Suprapubic skin (tissue), 4 donors: ENCODE results near the gene SOST. TPM values are rescaled to one million over a fixed set of nuclear protein-coding genes. Genes with fewer than 3 reads are reported as not detected.
"Not testable (repeated sequence)": the region's sequence is repeated elsewhere in the genome, so short reads cannot be mapped to it uniquely, and the experiment has no call there.

ENCODE experiments used
- DNase-seq, 2 donors: peaks; one replicate each; pipeline ENCODE4 v3.0.0-alpha.2; 2019; ENCODE audit warnings: low spot score in 2 of 2
- H3K27ac ChIP-seq: fragments of 200-600 bp; sonication (generic); one replicate; pipeline ENCODE4 v1.5.1; 2019
- H3K27me3 ChIP-seq: fragments of 200-600 bp; sonication (generic); one replicate; pipeline ENCODE4 v1.5.1; 2019
- H3K36me3 ChIP-seq: fragments of 200-600 bp; sonication (generic); one replicate; pipeline ENCODE4 v1.5.1; 2019
- H3K4me1 ChIP-seq: fragments of 200-600 bp; sonication (generic); one replicate; pipeline ENCODE4 v1.5.1; 2019
- H3K4me3 ChIP-seq: fragments of 200-600 bp; sonication (generic); one replicate; pipeline ENCODE4 v1.5.1; 2019; ENCODE audit warnings: mild to moderate bottlenecking
- H3K9me3 ChIP-seq: fragments of 200-600 bp; sonication (generic); one replicate; pipeline ENCODE4 v1.5.1; 2019
- EP300 ChIP-seq: sonication (generic); formaldehyde crosslinking; IDR thresholded peaks from one replicate; pipeline ENCODE4 v1.6.1; 2017; ENCODE audit warnings: antibody characterized with exemption
- POLR2A ChIP-seq, 2 donors: fragments of 450-650 bp; IDR thresholded peaks; one replicate each; pipeline ENCODE4 v1.6.1; 2017; ENCODE audit warnings: antibody characterized with exemption in 2 of 2, mild to moderate bottlenecking in 2 of 2, moderate library complexity in 2 of 2
- POLR2AphosphoS5 ChIP-seq, 3 donors: sonication (generic); formaldehyde crosslinking; IDR thresholded peaks; one replicate each; pipeline ENCODE4 v1.6.1; 2017; ENCODE audit warnings: antibody characterized with exemption in 3 of 3
- WGBS: methylation state at CpG from one replicate; pipeline ENCODE4 v1.1.5; 2018; 5-methylcytosine and 5-hydroxymethylcytosine counted together
- total RNA-seq, 4 donors: library from RNA; depleted of rRNA; stranded (reverse); fragments of >200 nt; gene quantifications; one replicate each; pipeline ENCODE4 v1.1.0, GENCODE V29; 2016
- TF ChIP-seq, protein P1 (sequence below), 2 donors: fragments of 200-600 bp in 1 of 2; fragments of 450-650 bp in 1 of 2; sonication (generic) in 1 of 2; IDR thresholded peaks; one replicate each; pipeline ENCODE4 v1.5.1; 2016 to 2019; ENCODE audit warnings: antibody characterized with exemption in 2 of 2, mild to moderate bottlenecking in 1 of 2, moderate library complexity in 1 of 2

SOST gene
- total RNA-seq, 4 donors from 2014 or later: not detected

DNA sequence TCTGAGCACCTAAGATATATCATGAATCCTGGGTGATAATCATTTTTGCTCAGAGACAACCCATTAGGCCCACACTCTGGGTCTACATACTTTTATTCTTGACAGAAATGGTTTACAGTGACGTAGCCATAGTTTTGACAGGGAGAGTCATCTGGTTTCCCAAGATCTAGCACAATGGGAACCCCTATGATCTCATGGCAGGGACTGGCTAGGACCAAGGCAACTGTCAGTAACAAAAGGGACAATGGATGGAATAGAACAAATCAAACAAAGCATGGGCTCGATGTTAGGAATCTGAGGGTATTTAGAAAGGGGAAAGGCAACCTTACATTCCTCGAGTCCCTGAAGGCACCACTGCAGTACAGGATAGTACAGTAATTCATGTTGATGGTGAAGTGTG is 42.1 kb upstream of the SOST start:
- no peaks in the 10 kb centered on the region for H3K4me1 ChIP-seq
- TF ChIP-seq, protein P1, sequence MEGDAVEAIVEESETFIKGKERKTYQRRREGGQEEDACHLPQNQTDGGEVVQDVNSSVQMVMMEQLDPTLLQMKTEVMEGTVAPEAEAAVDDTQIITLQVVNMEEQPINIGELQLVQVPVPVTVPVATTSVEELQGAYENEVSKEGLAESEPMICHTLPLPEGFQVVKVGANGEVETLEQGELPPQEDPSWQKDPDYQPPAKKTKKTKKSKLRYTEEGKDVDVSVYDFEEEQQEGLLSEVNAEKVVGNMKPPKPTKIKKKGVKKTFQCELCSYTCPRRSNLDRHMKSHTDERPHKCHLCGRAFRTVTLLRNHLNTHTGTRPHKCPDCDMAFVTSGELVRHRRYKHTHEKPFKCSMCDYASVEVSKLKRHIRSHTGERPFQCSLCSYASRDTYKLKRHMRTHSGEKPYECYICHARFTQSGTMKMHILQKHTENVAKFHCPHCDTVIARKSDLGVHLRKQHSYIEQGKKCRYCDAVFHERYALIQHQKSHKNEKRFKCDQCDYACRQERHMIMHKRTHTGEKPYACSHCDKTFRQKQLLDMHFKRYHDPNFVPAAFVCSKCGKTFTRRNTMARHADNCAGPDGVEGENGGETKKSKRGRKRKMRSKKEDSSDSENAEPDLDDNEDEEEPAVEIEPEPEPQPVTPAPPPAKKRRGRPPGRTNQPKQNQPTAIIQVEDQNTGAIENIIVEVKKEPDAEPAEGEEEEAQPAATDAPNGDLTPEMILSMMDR (IDR thresholded peaks at IDR 0.05): no peak
- TF ChIP-seq EP300: no peak
- TF ChIP-seq POLR2A (IDR thresholded peaks at IDR 0.05): no peak
- TF ChIP-seq POLR2AphosphoS5 (IDR thresholded peaks at IDR 0.05): no peak
- no peaks in the 10 kb centered on the region for H3K27me3 ChIP-seq
- H3K9me3 ChIP-seq: no peaks in the 10 kb centered on the region
- peaks cover 13% of the 10 kb centered on the region for H3K36me3 ChIP-seq
- H3K4me3 ChIP-seq: no peak overlapping the region
- DNase-seq: no peak
- no peak overlapping the region for H3K27ac ChIP-seq
- 93% methylated on average over 3 of the region's 3 CpGs for WGBS

DNA sequence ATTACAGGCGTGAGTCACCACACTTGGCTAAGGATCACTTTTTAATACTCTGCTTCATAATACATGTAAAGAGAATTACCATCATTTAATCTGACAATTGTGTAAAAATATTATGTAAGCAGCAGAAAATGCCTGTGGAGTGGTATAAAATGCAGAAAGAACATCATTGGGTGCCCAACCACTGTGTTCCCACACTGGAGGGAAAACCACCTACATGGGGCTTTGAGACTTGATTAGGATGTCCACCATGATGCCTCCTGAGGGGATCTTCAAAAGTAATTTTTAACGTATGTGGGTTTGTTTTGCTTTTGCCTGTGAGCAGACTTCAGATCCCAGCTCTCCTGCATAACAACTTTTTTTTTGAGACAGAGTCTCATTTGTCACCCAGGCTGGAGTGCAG is 40.5 kb upstream of the SOST start:
- TF ChIP-seq POLR2AphosphoS5 (IDR thresholded peaks at IDR 0.05): no peak
- TF ChIP-seq, protein P1 (IDR thresholded peaks at IDR 0.05): no peak
- no peak for TF ChIP-seq EP300
- no peak for TF ChIP-seq POLR2A (IDR thresholded peaks at IDR 0.05)
- Histone ChIP-seq H3K4me1 (no peaks in the 10 kb centered on the region), H3K36me3 (peaks cover 13% of the 10 kb centered on the region), H3K4me3 (no peak overlapping the region), H3K9me3 (no peaks in the 10 kb centered on the region), H3K27me3 (no peaks in the 10 kb centered on the region), H3K27ac (no peak overlapping the region)
- 79% methylated on average over 2 of the region's 2 CpGs for WGBS
- no peak for DNase-seq

DNA sequence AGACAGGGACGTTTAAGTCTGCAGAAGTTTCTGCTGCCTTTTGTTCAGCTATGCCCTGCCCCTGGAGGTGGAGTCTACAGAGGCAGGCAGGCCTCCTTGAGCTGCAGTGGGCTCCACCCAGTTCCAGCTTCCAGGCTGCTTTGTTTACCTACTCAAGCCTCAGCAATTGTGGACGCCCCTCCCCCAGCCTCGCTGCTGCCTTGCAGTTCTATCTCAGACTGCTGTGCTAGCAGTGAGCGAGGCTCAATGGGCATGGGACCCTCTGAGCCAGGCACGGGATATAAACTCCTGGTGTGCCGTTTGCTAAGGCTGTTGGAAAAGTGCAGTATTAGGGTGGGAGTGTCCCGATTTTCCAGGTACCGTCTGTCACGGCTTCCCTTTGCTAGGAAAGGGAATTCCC is 39.4 kb upstream of the SOST start:
- H3K9me3 ChIP-seq, H3K27ac ChIP-seq, H3K36me3 ChIP-seq, H3K4me3 ChIP-seq, DNase-seq, H3K27me3 ChIP-seq, H3K4me1 ChIP-seq: not testable (repeated sequence)
- 70% methylated on average over 2 of the region's 9 CpGs for WGBS

DNA sequence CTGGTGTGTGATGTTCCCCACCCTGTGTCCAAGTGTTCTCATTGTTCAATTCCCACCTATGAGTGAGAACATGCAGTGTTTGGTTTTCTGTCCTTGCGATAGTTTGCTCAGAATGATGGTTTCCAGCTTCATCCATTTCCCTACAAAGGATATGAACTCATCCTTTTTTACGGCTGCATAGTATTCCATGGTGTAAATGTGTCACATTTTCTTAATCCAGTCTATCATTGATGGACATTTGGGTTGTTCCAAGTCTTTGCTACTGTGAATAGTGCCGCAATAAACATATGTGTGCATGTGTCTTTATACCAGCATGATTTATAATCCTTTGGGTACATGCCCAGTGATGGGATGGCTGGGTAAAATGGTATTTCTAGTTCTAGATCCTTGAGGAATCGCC is 34.1 kb upstream of the SOST start:
- DNase-seq, H3K36me3 ChIP-seq, H3K27me3 ChIP-seq, H3K27ac ChIP-seq, H3K9me3 ChIP-seq, H3K4me3 ChIP-seq: not testable (repeated sequence)
- 78% methylated on average over 4 of the region's 4 CpGs for WGBS
- peaks cover 14% of the 10 kb centered on the region for H3K4me1 ChIP-seq

DNA sequence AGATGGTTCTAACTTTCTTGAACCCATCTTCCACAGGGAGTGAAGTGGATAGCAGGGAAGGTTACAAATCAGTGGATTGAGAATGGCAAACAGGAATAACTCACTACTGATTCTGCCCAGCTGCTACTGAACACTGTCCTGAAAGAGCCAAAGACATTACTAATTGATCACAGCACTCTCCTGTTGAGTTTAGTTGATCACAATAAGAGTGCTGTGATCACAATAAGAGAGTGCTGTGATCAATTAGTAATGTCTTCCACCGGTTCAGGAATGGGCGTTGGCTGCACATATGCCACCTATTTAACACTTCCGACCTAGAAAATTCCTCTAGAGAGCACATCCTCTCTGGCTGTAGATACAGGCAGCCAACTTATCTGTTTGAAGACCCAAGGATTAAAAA is 33.0 kb upstream of the SOST start:
- 20% methylated on average over 3 of the region's 3 CpGs for WGBS
- Histone ChIP-seq H3K27ac (no peak overlapping the region), H3K4me1 (peaks cover 14% of the 10 kb centered on the region), H3K4me3 (no peak overlapping the region), H3K36me3 (no peaks in the 10 kb centered on the region), H3K27me3 (no peaks in the 10 kb centered on the region), H3K9me3 (no peaks in the 10 kb centered on the region)
- TF ChIP-seq POLR2A (IDR thresholded peaks at IDR 0.05): no peak
- no peak for TF ChIP-seq EP300
- TF ChIP-seq, protein P1 (IDR thresholded peaks at IDR 0.05): no peak
- no peak for TF ChIP-seq POLR2AphosphoS5 (IDR thresholded peaks at IDR 0.05)
- no peak for DNase-seq

DNA sequence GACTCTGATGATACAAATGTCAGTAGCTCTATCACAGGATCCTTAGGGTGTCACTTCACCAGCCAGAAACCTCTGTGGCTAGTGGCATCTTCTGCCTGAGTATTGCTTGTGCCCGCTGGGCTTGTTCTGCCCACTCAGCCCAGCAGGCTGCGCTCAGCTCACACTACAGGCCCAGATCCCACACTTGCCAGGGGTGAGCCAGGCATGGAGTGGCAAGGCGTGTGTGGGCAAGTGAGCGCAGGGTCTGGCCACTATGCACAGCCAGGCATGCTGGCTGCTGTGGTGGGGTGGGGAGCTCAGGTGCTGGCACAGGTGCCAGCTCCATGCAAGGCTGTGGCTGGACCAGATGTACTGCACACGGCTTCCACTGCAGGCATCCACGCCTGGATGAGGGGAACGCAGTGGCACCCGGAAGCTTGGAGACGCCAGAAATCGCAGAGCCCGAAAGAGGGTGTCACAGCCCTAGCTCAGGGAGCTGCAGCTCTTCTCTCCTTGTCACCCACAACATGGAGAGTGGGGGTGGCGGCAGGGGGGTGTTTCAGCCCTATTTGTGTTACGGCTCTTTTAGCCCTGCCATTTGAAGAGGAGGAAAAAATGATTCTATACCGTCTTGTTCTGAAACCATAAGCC is 31.8 kb upstream of the SOST start:
- 58% methylated on average over 12 of the region's 14 CpGs for WGBS
- Histone ChIP-seq H3K4me1 (peaks cover 14% of the 10 kb centered on the region), H3K27me3 (no peaks in the 10 kb centered on the region), H3K9me3 (no peaks in the 10 kb centered on the region), H3K27ac (no peak overlapping the region), H3K36me3 (no peaks in the 10 kb centered on the region), H3K4me3 (no peak overlapping the region)
- TF ChIP-seq, protein P1 (IDR thresholded peaks at IDR 0.05): peak in 1 of 2 donors; percentile 38
- TF ChIP-seq POLR2AphosphoS5 (IDR thresholded peaks at IDR 0.05): no peak
- DNase-seq: no peak
